GM19467 (cell line): ENCODE measurements around the gene CRAMP1.
"Not testable (repeated sequence)": the region's sequence is repeated elsewhere in the genome, so short reads cannot be mapped to it uniquely, and the experiment has no call there.

Experiments
- ATAC-seq: cut with Tn5 transposase; IDR thresholded peaks from one replicate; pipeline ENCODE4 v1.9.1; 2021; ENCODE audit warnings: mild to moderate bottlenecking, moderate library complexity; ENCODE audit not compliant: unreplicated experiment

The CRAMP1 gene

DNA sequence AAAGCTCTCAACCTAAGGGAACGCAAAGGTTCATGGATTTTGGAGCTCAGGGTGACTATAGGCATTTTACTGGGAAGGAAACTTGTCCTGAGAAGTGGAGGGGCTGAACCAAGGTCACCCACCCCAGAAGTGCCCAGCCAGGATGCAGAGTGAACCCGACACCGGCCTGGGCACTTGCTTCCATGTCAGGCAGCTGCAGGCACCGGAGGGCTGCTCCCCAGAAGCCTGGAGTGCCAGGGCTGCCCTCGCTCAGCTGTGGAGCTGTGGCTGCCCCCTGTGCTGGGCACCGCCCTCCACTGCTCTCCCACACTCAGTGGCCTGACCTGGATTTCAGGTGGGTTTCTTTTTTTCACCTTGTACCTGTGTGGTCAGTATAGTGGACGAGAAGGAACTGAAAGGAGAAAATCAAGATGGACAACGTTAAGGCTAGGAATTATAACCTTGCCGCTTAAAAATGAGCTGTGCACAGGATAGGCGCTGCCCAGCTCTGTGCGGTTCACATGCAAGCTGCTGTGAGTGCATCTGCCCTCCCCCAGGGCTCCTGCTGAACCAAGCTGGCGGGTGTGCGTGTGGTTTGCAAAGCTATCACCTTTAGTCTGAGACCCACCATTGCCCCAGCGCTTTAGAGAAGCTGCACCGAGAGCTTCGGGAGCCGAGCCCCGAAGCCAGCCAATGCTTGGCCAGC lies 96.1 kb downstream of the CRAMP1 start:
- ATAC-seq, result no peak

DNA sequence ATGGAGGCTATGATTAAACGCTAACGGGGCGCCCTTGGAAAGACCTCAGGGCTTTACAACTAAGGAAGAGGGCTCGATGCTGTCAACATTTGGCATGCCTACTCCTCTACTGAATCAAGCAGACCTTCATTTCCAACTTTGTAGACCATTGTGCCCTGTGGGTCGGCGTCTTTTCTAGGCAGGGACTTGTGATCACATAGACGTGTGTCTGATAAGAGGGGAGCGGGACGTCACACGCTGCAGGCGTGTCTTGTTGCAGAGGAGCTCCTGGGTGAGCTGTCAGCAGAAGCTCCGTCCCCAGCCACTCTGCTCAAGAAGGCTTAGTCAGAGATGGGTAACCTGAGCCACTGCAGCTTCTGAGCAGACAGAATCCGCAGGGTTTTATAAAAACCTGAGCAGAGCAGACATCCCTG lies 96.6 kb downstream of the CRAMP1 start:
- no peak for ATAC-seq

DNA sequence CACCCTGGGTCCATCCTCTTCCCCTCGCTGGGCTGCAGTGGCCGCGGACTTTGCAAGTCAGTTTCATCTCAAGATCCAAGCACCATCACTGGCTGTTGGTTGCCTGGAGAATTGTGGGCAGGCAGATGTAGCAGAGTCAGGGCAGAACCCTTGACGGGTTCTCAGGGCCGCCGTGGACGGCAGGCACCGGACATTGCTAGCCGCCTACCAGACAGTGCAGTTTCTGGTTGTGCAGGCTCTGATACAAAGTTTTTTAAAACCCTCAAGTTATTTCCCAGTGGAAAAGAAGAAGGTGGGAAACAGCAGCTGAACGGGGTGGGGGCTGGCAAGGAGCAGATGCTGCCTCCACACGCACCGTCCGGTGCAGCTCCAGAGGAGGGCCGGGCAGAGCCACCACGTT lies 97.2 kb downstream of the CRAMP1 start:
- ATAC-seq, result no peak

DNA sequence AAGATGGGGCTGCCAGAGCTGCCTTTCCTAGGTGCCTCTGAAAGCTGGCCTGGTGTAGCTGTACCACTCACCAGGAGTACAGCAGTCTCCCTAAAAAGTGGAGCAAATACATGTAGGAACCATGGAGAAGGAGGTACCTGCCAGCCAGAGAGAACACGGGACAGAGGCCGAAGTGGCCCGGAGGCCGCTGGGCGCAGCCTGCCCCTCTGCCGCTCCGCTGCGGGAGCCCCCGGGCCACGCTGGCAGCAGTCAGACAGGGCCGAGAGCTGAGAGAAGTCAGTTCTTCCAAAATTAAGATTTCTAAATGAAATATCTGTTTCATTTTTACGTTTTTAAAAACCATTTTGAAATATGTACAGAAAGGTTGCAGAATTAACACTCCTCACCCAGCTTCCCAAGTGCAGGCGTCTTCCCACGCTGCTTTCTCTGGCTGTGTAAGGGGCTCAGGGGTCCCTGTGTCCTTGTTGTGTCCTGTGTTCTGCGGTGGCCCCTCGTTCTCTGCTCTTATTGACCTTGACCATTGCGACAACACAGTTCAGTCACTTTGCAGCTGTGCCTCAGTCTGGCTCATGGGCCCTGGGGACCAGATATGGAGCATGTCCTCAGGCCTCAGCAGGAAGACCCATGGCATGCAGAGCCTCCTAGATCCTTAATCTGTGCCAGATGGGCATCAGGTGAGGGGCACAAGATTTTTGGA lies 98.8 kb downstream of the CRAMP1 start:
- no peak for ATAC-seq

DNA sequence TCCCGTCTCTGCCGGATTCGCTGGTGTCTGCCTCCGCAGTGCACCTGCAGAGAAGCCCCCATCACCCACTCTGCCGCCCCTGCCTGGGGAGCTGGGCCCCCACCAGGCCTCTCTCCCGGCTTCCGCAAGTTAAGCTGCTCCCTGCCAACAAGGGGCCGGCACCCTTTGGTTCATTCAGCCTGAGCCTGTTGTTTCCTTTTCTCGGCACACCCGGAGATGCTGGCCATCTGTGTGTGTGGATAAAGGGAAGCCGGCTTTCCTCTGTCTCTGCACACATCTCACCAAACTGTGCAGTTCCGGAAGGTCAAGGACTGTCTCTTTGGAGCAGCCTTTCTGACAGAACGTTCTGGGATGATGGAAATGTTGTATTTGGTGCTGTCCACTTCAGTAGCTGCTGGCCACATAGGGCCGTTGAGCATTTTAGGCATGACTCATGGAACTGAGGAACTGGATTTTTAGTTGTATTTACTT lies 100.7 kb downstream of the CRAMP1 start:
- no peak for ATAC-seq

DNA sequence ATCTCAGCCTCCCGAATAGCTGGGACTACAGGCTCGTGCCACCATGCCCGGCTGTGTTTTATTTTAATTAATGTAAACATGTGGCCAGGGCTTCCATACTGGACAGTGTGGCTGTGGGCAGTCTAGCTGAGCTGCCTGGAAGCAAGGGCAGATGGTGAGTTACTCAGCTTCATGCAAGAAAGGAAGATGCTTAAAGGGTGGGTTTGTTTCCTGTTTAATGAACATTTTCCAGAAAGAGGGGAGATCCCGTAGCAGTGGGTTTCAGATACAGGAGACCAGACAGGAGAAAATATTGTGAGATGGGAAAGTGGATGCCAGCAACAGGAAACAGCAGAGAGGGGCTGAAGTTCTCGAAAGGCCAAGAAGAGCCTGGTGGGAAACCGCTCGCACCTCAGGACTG lies 101.2 kb downstream of the CRAMP1 start:
- no peak for ATAC-seq

DNA sequence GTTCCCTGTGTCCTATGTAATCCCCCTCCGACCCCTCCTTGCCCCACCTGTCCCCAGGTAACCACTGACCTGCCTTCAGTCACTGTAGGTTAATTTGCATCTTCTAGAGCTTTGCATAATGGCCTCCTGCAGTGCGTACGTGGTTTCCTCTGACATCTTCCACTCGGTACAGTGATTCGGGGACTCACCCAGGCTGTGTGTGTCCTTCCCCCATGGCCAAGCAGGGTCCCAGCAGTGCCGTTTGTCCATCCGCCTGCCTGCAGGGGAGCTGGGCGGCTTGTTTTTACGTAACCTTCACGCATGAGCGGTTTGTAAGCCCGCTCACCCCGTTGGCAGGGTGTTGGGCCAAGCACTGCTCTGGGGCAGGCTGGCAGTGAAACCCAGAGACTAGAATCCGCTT lies 101.8 kb downstream of the CRAMP1 start:
- ATAC-seq, result no peak

DNA sequence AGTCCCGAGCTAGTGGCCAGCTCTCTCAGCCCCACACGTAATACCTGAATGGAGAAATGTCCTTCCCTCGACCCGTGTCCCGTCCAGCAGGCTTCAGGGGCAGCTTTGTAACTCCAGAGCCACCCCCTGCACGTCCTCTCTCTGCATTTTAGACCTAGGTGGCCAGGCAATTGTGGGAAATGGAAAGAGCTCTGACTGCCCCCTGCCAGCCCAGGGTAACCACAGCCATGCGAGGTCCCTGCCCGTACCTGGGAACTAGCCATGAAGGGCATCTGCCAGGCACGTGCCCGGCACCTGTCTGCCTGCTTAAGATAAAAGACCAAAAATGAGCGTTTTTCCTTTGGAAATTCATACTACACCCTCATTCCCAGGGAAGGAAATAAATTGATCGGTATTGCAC lies 103.1 kb downstream of the CRAMP1 start:
- no peak for ATAC-seq

DNA sequence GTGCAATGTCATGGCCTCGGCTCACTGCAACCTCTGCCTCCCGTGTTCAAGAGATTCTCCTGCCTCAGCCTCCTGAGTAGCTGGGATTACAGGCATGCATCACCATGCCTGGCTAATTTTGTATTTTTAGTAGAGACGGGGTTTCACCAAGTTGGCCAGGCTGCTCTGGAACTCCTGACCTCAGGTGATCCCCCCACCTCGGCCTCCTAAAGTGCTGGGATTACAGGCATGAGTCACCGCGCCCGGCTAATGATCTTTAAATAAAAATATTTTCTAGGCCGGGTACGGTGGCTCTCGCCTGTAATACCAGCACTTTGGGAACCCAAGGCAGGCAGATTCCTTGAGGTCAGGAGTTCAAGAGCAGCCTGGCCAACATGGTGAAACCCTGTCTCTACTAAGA lies 106.1 kb downstream of the CRAMP1 start:
- not testable (repeated sequence) for ATAC-seq

DNA sequence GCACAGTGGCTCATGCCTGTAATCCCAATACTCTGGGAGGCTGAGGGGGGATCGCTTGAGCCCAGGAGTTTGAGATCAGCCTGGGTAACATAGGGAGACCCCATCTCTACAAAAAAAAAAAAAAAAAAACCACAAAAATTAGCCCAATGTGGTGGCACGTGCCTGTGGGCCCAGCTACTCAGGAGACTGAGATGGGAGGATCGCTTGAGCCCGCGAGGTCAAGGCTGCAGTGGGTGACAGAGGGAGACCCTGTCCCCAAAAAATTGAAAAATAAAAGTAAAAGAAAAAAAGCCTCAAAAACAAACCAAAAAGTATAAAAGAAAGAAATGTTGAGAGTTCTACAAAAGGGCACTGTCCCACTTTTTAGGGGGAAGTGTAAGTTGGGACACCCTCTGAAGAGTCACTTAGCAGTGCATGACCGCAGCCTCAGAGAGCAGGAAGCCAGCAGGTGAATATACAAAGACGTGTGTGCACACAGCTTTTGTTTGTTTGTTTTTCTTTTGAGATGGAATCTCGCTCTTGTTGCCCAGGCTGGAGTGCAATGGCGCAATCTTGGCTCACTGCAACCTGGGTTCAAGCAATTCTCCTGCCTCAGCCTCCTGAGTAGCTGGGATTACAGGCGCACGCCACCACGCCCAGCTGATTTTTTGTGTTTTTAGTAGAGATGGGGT lies 107.5 kb downstream of the CRAMP1 start:
- ATAC-seq, result not testable (repeated sequence)

DNA sequence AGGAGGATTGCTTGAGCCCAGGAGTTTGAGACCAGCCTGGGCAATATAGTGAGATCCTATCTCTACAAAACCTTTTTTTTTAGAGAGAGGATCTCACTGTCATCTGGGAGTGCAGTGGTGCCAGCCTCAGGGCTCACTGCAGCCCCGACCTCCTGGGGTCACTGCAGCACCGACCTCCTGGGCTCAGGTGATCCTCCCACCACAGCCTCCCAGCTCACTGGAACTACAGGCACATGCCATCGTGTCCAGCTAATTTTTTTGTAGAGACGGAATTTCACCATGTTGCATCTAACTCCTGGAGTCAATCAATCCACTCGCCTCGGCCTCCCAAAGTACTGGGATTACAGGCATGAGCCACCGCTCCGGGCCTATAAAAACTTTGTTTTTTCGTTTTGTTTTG lies 109.2 kb downstream of the CRAMP1 start:
- no peak for ATAC-seq

DNA sequence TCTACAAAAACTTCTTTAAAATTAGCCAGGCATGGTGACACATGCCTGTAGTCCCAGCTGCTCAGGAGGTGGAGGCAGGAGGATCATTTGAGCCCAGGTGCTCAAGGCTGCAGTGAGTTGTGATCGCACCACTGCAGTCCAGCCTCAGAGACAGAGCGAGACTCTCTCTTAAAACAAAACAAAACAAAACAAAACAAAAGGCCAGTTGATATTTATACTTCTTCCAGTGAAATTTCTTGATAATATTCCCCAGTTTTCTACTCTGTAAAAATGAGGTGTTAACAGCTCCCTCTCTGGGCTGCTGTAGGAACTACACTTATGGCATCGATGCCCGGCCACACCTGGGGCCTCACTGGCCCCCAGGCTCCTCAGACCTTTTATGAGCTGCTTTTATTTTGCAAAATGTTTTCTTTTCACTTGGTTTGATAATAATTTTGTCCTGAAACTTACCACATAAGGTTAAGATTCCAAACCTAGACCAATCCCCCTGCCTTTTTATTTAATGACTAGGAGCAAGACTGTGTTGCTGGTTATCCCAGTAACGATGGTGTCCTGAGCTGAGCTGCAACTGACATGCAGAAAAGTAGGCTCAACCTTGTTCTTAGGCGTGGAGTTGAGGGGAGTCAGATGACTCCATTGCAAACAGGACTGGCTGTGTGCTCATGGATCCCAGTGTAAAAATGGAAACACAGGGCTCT lies 111.4 kb downstream of the CRAMP1 start:
- ATAC-seq, result no peak

DNA sequence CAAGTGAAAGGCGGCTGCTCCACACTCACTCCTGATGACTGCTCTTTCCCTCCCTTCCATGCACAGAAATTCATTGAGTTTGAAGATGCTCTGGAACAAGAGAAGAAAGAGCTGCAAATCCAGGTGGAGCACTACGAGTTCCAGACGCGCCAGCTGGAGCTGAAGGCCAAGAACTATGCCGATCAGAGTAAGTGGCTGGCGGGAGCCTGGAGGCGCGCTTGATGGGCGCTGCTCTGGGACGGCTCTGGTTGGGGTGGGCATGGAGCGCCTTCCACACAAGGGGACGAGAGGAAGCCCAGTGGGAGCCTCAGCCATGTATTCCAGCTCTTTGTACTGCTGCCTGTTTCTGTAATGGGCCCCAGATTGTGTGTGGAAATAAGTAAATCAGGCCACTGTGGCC lies 112.3 kb downstream of the CRAMP1 start:
- no peak for ATAC-seq

DNA sequence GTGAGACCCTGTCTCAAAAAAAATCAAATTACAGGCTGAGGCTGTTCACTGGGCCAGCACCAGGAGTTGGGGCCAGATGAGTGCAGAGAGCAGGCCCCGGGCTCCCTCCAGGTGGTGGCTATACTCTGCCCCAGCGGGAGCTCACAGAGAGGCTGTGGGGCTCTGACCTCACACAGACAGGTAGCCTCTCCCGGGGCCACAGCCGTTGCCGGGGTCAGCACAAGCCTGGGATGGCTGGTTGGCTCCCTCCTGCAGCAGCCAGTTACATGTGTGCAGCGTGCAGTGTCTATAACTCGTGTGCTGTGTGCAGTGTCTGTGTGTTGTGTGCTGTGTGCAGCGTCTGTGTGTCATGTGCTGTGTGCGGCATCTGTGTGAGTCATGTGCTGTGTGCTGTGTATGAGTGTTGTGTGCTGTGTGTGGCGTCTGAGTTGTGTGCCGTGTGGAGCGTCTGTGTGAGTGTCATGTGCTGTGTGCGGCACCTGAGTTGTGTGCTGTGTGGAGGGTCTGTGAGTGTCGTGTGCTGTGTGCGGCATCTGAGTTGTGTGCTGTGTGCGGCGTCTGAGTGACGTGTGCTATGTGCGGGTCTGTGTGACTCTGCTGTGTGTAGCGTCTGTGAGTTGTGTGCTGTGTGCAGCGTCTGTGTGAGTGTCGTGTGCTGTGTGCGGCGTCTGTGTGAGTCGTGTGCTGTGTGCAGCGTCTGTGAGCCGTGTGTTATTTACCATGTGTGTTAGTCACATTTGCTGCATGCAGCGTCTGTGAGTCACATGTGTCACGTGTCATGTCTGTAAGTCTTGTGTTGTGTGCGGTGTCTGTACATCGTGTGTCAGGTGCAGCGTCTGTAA lies 114.7 kb downstream of the CRAMP1 start:
- no peak for ATAC-seq
